CD4-positive, alpha-beta T cell (primary cell): ENCODE results near the gene IGSF8. TPM values are rescaled to one million over a fixed set of nuclear protein-coding genes. Genes with fewer than 3 reads are reported as not detected.
A peak's percentile ranks its signal among the peaks of the same experiment; 100 is the strongest.

Experiments
- ATAC-seq: fragments of 200-7000 bp; cut with Tn5 transposase; one replicate; pipeline ENCODE4 v1.10.0; 2022; ENCODE audit warnings: mild to moderate bottlenecking; ENCODE audit not compliant: poor library complexity
- CTCF ChIA-PET: fragments of 350-600 bp; sonication (Branson Sonifier 250); formaldehyde crosslinking; loops from one replicate; lab custom pipeline; 2021; ENCODE audit warnings: antibody characterized with exemption, inconsistent platforms; lab: Charles Lee
- POLR2A ChIA-PET: fragments of 350-600 bp; sonication (Branson Sonifier 250); formaldehyde crosslinking; loops from one replicate; lab custom pipeline; 2021; ENCODE audit warnings: antibody characterized with exemption, inconsistent platforms; lab: Charles Lee
- DNase-seq, 14 experiments: peaks; one replicate each; pipeline ENCODE4 v3.0.0-alpha.2; 2013 to 2020; ENCODE audit warnings: mixed read lengths in 2 of 14
- H3K27ac ChIP-seq, 2 donors: one replicate each; pipeline versions ENCODE4 v1.5.1 to v1.7.0; 2013; ENCODE audit warnings: low read length in 2 of 2, low read depth in 1 of 2, mild to moderate bottlenecking in 1 of 2
- H3K27me3 ChIP-seq, 2 experiments: 1 replicate in 1 of 2; 2 replicates in 1 of 2; pipeline versions ENCODE4 v1.6.1 to v1.7.0; 2013; ENCODE audit warnings: low read length in 2 of 2, control low read depth in 1 of 2, mild to moderate bottlenecking in 1 of 2, moderate library complexity in 1 of 2; ENCODE audit not compliant: insufficient read depth in 2 of 2, control insufficient read depth in 1 of 2
- H3K36me3 ChIP-seq: one replicate; pipeline ENCODE4 v1.6.1; 2013; ENCODE audit warnings: low read length, control low read depth; ENCODE audit not compliant: insufficient read depth
- H3K4me1 ChIP-seq: one replicate; pipeline ENCODE4 v1.6.1; 2013; ENCODE audit warnings: low read length, control low read depth; ENCODE audit not compliant: insufficient read depth
- H3K4me3 ChIP-seq: one replicate; pipeline ENCODE4 v1.5.1; 2013; ENCODE audit warnings: mild to moderate bottlenecking, low read length, moderate library complexity
- H3K9me3 ChIP-seq, 2 experiments: 1 replicate in 1 of 2; 2 replicates in 1 of 2; pipeline versions ENCODE4 v1.6.1 to v1.7.0; 2013; ENCODE audit warnings: low read length in 2 of 2, mild to moderate bottlenecking in 2 of 2, control low read depth in 1 of 2, moderate library complexity in 1 of 2; ENCODE audit not compliant: control insufficient read depth in 1 of 2, insufficient read depth in 1 of 2
- H3K27ac Mint-ChIP-seq: one replicate; pipeline ENCODE4 v1.8.0; 2020; ENCODE audit warnings: mixed read lengths
- H3K27me3 Mint-ChIP-seq: one replicate; pipeline ENCODE4 v1.8.0; 2021; ENCODE audit warnings: mixed read lengths
- H3K36me3 Mint-ChIP-seq: one replicate; pipeline ENCODE4 v1.8.0; 2021; ENCODE audit warnings: low read depth, mixed read lengths
- H3K4me1 Mint-ChIP-seq: one replicate; pipeline ENCODE4 v1.8.0; 2021; ENCODE audit warnings: low read depth, mixed read lengths
- H3K4me3 Mint-ChIP-seq: one replicate; pipeline ENCODE4 v1.8.0; 2020; ENCODE audit warnings: mild to moderate bottlenecking, mixed read lengths
- H3K9me3 Mint-ChIP-seq: one replicate; pipeline ENCODE4 v1.8.0; 2020; ENCODE audit warnings: mixed read lengths
- intact Hi-C, 2 experiments: fragments of 100-400 bp; cut with DNase I in 1 of 2; cut with micrococcal nuclease in 1 of 2; formaldehyde crosslinking; loops; one replicate each; pipeline versions ENCODE4 v1.15.1 to v1.9.0; 2023 to 2025; cut with DNase I, micrococcal nuclease
- total RNA-seq, 174 experiments: library from RNA in 2 of 174; stranded (reverse) in 2 of 174; gene quantifications; one replicate each; pipeline ENCODE4 v1.2.3 and lab custom pipeline; 2021 to 2026
- TF ChIP-seq, protein P1 (sequence below): fragments of 200-600 bp; IDR thresholded peaks from one replicate; pipeline ENCODE4 v1.8.0; 2022; ENCODE audit warnings: antibody characterized with exemption, mild to moderate bottlenecking

IGSF8 gene
- total RNA-seq, 2 experiments from 2014 or later, result 33.1 to 33.7 TPM

DNA sequence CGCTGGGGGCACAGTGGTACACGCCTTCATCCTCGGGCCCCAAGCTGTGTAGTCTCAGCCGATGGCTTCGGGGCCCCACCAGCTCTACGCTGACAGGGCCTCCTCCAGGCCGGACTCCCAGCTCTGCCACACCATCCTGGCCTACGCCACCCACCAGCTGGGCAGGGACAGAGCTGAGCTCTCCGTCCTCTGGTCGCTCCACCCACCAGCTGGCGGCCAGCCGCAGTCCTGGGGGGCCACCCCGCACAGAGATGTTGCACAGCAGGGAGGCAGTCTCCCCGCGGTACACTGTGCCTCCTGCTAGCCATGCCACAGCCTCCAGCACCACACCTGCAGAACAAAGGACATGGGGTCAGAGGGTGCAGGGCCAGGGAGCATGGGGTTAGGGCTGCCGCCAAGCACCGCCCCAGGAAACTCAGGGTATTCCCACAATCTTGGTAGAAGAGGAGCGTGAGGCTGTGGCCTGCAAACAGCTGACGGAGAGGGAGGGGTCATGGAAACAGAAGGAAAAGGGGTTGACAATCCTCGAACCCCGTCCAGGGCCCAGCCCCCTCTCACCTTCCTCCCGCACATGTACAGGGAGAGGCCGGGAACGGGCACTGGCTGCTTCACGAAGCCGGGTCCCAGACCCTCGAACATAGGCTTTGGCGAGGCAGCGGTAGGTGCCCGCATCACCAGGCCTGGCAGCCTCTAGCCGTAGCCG is 5.9 kb downstream of the IGSF8 start:
- DNase-seq (no peak), ATAC-seq (no peak)
- Mint-ChIP-seq H3K36me3 (peaks cover 81% of the 10 kb centered on the region), H3K4me1 (peaks cover 44% of the 10 kb centered on the region), H3K27ac (no peak overlapping the region), H3K9me3 (no peaks in the 10 kb centered on the region), H3K27me3 (no peaks in the 10 kb centered on the region), H3K4me3 (no peak overlapping the region)
- no peak overlapping the region for H3K27ac ChIP-seq
- CTCF ChIA-PET, result interaction anchor here (1.1 kb wide), 1 partner anchor 9 kb away, joined by 3 read pairs; no protein-coding TSS in a partner anchor
- POLR2A ChIA-PET, result no interaction called here
- intact Hi-C loops, result no loop called here
- no peaks in the 10 kb centered on the region for H3K27me3 ChIP-seq
- TF ChIP-seq, protein P1, sequence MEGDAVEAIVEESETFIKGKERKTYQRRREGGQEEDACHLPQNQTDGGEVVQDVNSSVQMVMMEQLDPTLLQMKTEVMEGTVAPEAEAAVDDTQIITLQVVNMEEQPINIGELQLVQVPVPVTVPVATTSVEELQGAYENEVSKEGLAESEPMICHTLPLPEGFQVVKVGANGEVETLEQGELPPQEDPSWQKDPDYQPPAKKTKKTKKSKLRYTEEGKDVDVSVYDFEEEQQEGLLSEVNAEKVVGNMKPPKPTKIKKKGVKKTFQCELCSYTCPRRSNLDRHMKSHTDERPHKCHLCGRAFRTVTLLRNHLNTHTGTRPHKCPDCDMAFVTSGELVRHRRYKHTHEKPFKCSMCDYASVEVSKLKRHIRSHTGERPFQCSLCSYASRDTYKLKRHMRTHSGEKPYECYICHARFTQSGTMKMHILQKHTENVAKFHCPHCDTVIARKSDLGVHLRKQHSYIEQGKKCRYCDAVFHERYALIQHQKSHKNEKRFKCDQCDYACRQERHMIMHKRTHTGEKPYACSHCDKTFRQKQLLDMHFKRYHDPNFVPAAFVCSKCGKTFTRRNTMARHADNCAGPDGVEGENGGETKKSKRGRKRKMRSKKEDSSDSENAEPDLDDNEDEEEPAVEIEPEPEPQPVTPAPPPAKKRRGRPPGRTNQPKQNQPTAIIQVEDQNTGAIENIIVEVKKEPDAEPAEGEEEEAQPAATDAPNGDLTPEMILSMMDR, result no peak
- H3K4me3 ChIP-seq, result no peak overlapping the region
- peaks cover 40% of the 10 kb centered on the region for H3K4me1 ChIP-seq
- no peaks in the 10 kb centered on the region for H3K9me3 ChIP-seq
- peaks cover 69% of the 10 kb centered on the region for H3K36me3 ChIP-seq

DNA sequence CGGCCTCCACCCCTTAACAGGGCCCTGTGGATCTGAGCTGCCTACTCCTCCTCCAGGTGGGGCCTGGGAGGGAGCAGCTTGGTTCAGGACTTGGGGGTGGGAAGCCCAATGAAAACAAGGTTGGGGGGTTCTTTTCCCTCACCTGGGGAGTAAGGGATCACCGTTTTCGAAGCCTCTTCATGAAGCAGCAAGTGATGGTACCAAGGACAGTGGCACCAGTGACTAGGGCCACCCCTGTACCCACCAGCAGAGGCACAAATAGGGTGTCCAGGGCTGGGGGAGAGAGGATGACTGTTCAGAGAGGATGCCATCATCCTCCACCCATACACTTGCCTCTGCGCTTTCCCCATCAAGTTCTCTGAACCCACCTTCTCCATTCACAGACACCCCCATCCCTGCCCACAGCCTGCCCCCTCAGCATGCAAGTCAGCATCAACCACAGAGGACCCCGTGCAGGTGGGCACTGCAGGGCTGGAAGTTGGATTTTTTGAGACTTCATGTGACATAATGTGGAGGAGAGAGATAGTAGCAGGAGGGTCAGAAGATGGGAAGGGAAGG is 6.7 kb downstream of the IGSF8 start:
- no peak overlapping the region for H3K27ac Mint-ChIP-seq

DNA sequence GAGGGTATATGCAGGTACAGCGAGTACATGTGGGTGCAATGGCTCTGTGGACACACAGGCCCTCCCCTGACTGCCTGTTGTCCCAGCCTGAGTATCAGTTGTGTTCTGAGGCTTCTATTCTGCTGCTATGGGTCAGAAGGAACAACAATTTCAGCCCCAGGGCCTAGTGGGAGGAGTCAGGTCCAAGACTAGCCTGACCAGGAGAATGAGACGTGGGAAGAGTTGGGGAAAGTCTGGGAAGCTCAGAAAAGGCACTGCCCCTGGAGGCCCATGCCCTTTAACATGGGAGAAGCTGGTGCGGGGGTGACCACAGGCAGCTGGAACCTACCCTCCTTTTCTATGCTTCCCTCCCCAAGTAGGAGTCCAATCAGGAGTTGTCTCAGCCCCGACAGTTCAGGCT is 7.7 kb downstream of the IGSF8 start:
- POLR2A ChIA-PET, result no interaction called here
- Histone ChIP-seq H3K4me3 (no peak overlapping the region), H3K4me1 (peaks cover 23% of the 10 kb centered on the region), H3K27me3 (no peaks in the 10 kb centered on the region), H3K9me3 (no peaks in the 10 kb centered on the region), H3K27ac (no peak overlapping the region), H3K36me3 (peaks cover 78% of the 10 kb centered on the region)
- no peaks in the 10 kb centered on the region for H3K27me3 Mint-ChIP-seq
- peak overlapping the region; percentile 69 for H3K27ac Mint-ChIP-seq
- no peak for ATAC-seq
- TF ChIP-seq, protein P1, result no peak
- intact Hi-C loops, result no loop called here
- no peak for DNase-seq
- no peak overlapping the region for H3K4me3 Mint-ChIP-seq
- H3K36me3 Mint-ChIP-seq, result peaks cover 81% of the 10 kb centered on the region
- H3K9me3 Mint-ChIP-seq, result no peaks in the 10 kb centered on the region
- CTCF ChIA-PET, result no interaction called here
- peaks cover 28% of the 10 kb centered on the region for H3K4me1 Mint-ChIP-seq

More for the DNA sequence above, 6.7 kb downstream of the IGSF8 start:
- H3K4me1 Mint-ChIP-seq, result peaks cover 36% of the 10 kb centered on the region
- H3K4me3 Mint-ChIP-seq, result no peak overlapping the region
- H3K4me1 ChIP-seq, result peaks cover 32% of the 10 kb centered on the region
- ChIA-PET POLR2A (no interaction called here), CTCF (no interaction called here)
- H3K36me3 ChIP-seq, result peaks cover 76% of the 10 kb centered on the region
- TF ChIP-seq, protein P1, result no peak
- no peaks in the 10 kb centered on the region for H3K9me3 ChIP-seq
- H3K36me3 Mint-ChIP-seq, result peaks cover 82% of the 10 kb centered on the region
- no peaks in the 10 kb centered on the region for H3K9me3 Mint-ChIP-seq
- H3K27ac ChIP-seq, result no peak overlapping the region
- H3K27me3 ChIP-seq, result no peaks in the 10 kb centered on the region
- intact Hi-C loops, result no loop called here
- DNase-seq (no peak), ATAC-seq (no peak)
- no peak overlapping the region for H3K4me3 ChIP-seq
- no peaks in the 10 kb centered on the region for H3K27me3 Mint-ChIP-seq
